ENCODE data around the gene ZNF346.

- TF ChIP-seq CTCF (conservative IDR thresholded peaks at IDR 0.05 in 1 of 2, IDR thresholded peaks at IDR 0.05 in 1 of 2; ENCODE audit: extremely low read depth in 1 of 2, insufficient read depth in 1 of 2, low read depth in 1 of 2, low read length in 2 of 2) (no peak), EZH2 (IDR thresholded peaks at IDR 0.05; ENCODE audit: borderline replicate concordance, low read length) (no peak)
Measured at GRCh38 chr5:177029498-177029897, 7.0 kb downstream of the ZNF346 start.

Data from mammary epithelial cell (primary cell).